HG02943 (cell line): Measurements from ENCODE around the gene LRCH1.

ENCODE experiments used
- ATAC-seq: cut with Tn5 transposase; IDR thresholded peaks from one replicate; pipeline ENCODE4 v1.9.1; 2021; ENCODE audit warnings: mild to moderate bottlenecking, low read depth, moderate library complexity; ENCODE audit not compliant: unreplicated experiment

Gene LRCH1

GRCh38 chr13:46609726-46610125, 56.8 kb downstream of the LRCH1 start:
- ATAC-seq, result no peak

DNA sequence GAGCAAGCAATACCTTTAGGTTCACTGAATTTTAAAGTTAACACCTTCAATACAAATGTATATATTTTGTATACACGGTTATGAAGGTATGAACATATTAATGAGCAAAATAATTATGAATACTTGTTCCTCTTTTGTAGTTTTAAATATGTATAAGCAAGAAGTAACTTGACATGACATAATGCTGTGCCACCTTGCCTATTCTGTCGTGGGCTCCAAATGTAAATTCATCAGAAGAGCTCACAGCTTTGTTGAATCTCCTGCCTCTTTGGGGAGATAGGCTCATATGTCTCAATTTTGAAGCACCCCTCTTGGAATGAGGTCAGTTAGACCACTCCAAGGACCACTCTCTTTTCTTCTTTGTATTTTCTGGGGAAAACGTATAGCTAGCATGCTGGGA, 59.3 kb downstream of the LRCH1 start:
- no peak for ATAC-seq

- no peak for ATAC-seq
These were observed 60.6 kb downstream of the LRCH1 start for GRCh38 chr13:46613409-46614049.

GRCh38 chr13:46614582-46614981, 61.6 kb downstream of the LRCH1 start:
- no peak for ATAC-seq

GRCh38 chr13:46615888-46616531, 63.0 kb downstream of the LRCH1 start:
- ATAC-seq, result no peak

- no peak for ATAC-seq
These were observed 64.3 kb downstream of the LRCH1 start for GRCh38 chr13:46617229-46617721.

GRCh38 chr13:46617885-46618284, 64.9 kb downstream of the LRCH1 start:
- ATAC-seq, result no peak

GRCh38 chr13:46618694-46619254, 65.8 kb downstream of the LRCH1 start:
- ATAC-seq, result no peak

- ATAC-seq, result no peak
These were observed 67.1 kb downstream of the LRCH1 start for GRCh38 chr13:46620029-46620428.

GRCh38 chr13:46620471-46620870, 67.5 kb downstream of the LRCH1 start:
- no peak for ATAC-seq

- ATAC-seq, result no peak
These were observed 68.2 kb downstream of the LRCH1 start for GRCh38 chr13:46621133-46621532.

GRCh38 chr13:46621792-46622629, 69.0 kb downstream of the LRCH1 start:
- no peak for ATAC-seq

GRCh38 chr13:46622630-46623256, 69.8 kb downstream of the LRCH1 start:
- ATAC-seq, result no peak

- no peak for ATAC-seq
These were observed 71.4 kb downstream of the LRCH1 start for GRCh38 chr13:46624353-46624752.

- no peak for ATAC-seq
These were observed 71.9 kb downstream of the LRCH1 start for GRCh38 chr13:46624821-46625220.

DNA sequence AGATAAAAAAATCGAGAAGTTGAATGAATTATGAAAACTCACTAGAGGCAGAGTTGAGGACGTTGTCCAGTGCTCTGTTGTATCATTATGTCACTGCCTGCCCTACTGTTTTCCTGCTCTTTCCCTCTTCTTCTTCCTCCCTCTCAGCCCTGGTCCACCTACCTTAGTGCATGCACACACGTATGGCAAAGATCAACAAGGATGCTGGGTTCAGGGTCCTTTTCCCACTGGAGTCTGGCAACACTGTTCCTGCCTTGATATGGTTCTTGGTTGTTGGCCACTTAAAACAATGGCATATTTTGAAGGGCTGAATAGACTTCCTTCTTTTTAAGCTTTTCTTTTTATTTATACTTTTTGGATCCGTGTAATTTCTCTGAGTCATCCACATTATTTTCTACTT, 74.5 kb downstream of the LRCH1 start:
- ATAC-seq, result no peak

GRCh38 chr13:46628622-46629365, 75.8 kb downstream of the LRCH1 start:
- ATAC-seq, result no peak

GRCh38 chr13:46629811-46630413, 76.9 kb downstream of the LRCH1 start:
- no peak for ATAC-seq

- no peak for ATAC-seq
These were observed 77.6 kb downstream of the LRCH1 start for GRCh38 chr13:46630431-46631178.
